ENCODE results near the gene PLAC8.
"Not testable (repeated sequence)": the region's sequence is repeated elsewhere in the genome, so short reads cannot be mapped to it uniquely, and the experiment has no call there.

Gene PLAC8

GRCh38 chr4:83054928-83055327, 59.6 kb downstream of the PLAC8 start:
- H3K4me3 ChIP-seq (ENCODE audit: low read depth, low read length), result no peak overlapping the region
- TF ChIP-seq CTCF (IDR thresholded peaks at IDR 0.05; ENCODE audit: low read depth, low read length), result no peak

- not testable (repeated sequence) for H3K4me3 ChIP-seq (ENCODE audit: low read depth, low read length)
Measured at GRCh38 chr4:83048781-83049180, 65.7 kb downstream of the PLAC8 start.

- TF ChIP-seq CTCF (IDR thresholded peaks at IDR 0.05; ENCODE audit: low read depth, low read length), result no peak
- H3K4me3 ChIP-seq (ENCODE audit: low read depth, low read length), result no peak overlapping the region
Measured at GRCh38 chr4:83046693-83047473, 67.6 kb downstream of the PLAC8 start.

- H3K4me3 ChIP-seq (ENCODE audit: low read depth, low read length), result no peak overlapping the region
- no peak for TF ChIP-seq CTCF (IDR thresholded peaks at IDR 0.05; ENCODE audit: low read depth, low read length)
Measured at GRCh38 chr4:83043801-83044407, 70.6 kb downstream of the PLAC8 start.

GRCh38 chr4:83043157-83043556, 71.4 kb downstream of the PLAC8 start:
- H3K4me3 ChIP-seq (ENCODE audit: low read depth, low read length), result not testable (repeated sequence)

- no peak for TF ChIP-seq CTCF (IDR thresholded peaks at IDR 0.05; ENCODE audit: low read depth, low read length)
- H3K4me3 ChIP-seq (ENCODE audit: low read depth, low read length), result no peak overlapping the region
Measured at GRCh38 chr4:83040269-83040668, 74.3 kb downstream of the PLAC8 start.
